T follicular helper cell (primary cell): ENCODE measurements around the gene DPH2.

Experiments
- DNase-seq: peaks from one replicate; pipeline ENCODE4 v3.0.0-alpha.2; 2020; ENCODE audit warnings: low read depth

DPH2 gene

DNA sequence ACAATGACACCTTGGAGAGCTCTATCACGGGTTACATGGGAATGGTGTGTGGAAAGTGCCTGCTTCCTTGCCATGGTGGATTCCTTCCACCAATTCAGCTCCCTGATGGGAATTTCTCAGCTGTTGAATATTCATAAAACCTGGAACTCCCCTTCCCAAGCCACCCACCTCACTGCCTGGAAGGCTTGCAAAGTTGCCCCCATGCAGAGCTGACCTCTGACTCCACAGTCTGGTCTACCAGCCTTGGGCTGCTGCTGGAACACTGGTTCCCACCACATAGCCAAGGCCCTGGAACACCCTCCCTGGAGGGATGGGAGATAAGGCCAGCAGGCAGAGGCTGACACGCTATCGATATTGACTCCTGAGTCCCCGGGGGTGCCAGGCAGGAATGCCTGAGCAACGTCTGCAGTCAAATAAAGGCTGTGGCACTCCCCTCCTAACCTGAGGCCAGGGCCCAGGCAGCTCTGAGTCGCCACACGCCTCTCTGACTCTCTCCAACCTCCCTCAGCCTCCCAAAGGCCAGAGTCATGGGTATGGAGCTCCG is 30.4 kb downstream of the DPH2 start:
- no peak for DNase-seq

DNA sequence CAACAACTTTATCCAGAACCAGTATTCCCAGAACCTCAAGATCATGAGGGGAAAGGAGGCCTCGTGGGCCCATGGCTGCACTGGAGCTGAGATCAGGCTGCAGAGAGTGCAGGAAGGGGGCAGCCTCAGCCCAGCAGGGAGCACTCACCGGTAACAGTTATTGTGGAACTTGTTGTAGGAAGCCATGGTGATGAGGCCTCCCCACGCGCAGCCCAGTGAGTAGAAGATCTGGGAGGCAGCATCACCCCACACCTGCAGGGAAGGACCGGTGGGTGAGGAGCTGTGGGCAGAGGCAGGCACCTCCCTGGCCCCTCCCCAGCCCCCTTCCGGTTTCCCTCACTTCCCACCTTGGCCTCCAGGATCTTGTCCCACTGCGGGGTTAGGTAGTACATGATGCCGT is 32.4 kb downstream of the DPH2 start:
- DNase-seq, result no peak

DNA sequence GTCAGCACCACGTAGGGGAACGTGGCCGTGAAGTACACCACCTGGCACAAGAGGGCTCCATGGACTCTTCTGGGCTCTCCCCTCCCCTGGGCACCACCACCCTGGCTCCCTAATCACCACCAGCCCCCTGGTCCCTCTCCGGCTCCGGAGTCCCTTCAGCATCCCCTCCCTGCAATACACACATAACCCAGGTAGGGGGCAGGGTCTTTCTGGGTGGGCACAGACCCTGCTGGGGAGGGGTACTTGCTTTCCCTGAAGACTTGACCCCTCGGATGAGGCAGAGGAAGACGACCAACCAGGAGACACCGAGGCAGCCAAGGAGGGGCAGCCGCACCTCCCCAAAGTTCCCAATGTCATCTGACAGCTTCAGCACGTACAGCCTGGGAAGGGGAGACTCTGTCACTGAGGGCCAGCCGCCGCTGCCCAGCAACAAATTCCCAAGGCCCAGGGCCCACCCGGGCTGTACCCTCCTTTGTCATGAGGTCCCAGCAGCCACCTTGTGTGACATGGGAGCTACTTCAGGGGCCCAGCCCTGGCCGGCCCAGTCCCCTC is 32.9 kb downstream of the DPH2 start:
- no peak for DNase-seq

DNA sequence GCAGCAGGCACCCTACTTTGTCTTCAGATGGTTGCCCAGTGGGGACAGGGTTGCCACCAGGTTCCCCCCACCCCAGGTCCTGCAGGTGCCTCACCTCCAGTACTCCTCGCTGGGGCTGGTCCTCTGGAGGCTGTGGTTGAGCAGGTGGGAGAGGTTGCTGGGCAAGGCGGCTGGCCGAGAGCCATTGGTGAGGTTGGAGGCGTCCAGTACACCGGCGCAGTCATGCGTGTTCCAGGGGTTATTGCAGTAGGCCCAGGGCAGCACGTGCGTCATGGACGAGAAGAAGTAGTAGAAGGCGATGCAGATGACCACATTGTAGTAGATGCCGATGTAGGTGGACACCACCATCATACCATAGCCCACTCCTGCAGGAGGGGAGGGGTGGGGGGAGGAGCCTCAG is 38.4 kb downstream of the DPH2 start:
- no peak for DNase-seq

DNA sequence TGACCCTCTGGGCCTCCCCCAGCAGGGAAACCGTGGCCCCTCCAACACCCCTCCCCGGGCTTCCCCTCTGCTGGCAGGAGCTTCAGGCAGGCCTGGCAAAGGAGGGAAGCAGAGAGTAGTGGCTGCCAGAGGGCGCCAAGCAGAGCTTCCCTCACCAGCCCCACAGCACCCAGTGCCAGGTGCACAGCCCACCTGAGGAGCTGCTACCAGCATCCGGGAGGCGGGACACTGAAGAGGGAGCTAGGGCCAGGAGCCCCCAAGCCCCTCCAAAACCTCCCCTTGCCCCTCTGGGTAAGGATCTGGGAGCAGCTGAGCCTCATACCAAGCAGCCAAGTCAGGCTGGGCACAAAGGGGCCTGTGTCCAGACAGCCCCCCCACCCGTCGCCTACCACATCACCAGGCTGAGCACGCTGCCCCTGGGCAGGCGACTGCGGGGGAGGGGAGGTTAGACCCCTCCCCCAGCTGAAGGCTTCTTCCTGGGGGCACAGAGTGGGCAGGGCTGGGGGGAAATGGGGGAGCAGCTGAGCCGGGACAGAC is 41.2 kb downstream of the DPH2 start:
- DNase-seq, result no peak

DNA sequence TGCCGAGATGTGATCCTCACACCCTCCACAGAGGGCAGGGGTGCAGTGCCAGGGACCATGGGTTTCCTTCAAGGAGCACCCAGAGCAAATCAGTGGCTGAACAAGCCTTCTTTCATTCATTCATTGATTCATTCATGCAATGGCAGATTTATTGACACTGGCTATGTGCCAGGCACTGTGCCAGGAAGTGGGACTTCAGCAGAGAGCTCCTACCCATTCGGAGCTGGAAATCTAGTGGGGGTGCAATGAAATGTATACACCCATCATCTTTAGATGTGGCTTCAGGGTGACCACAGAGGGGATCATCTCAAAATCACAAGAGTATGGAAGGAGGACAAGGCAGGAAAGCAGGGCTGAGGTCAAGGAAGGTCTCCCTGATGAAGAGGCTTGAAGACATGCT is 42.6 kb downstream of the DPH2 start:
- DNase-seq, result no peak

DNA sequence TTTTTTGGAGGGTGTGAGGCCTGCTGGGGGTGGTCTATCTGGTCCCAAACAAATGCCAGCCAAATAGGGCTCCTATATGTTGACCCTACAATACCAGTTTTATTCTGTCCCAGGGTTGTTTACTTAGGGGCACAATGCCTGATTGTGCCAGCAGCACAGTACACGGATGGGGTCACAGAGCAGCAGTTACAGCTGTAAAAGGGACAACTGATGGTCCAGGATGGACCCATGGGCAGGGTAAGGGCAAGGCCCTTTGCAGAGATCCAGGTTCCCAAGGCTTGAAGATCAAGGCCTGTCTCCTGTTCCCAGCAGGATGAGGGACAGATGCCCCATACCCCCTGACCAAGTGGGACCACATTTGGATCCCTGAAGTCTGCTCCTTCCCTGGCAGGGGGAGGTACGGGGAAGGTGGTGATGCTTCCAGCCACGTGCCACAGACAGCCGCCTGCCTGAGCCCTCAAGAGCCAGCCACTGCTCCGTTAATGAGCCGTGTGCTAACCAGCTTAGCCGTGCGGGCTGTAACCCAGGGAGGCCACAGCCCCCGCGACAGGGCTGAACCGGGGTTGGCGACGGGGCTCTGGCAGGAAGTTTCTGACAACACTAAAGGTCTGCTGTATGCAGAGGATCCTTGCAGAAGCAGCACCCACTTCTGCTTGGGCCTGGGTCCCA is 43.3 kb downstream of the DPH2 start:
- DNase-seq, result no peak

DNA sequence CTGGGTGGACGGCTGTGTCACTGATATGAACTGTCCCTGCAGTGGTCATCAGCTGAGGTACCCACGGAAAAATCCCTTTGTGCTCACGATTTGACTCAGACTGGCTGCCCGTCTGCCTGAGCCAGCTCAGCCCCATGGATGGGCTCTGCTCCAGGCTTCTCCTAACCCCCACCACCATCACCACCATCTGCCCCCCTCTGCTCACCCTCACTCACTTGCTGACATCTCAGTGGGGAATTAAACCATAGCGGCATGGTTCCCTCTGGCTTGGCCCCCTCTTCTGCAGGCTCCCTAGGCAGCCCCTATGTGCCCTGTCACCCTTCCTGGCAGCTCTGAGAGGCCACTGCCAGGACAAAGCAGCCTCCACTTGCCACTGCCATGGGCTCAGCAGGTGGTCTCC is 44.1 kb downstream of the DPH2 start:
- DNase-seq, result no peak

DNA sequence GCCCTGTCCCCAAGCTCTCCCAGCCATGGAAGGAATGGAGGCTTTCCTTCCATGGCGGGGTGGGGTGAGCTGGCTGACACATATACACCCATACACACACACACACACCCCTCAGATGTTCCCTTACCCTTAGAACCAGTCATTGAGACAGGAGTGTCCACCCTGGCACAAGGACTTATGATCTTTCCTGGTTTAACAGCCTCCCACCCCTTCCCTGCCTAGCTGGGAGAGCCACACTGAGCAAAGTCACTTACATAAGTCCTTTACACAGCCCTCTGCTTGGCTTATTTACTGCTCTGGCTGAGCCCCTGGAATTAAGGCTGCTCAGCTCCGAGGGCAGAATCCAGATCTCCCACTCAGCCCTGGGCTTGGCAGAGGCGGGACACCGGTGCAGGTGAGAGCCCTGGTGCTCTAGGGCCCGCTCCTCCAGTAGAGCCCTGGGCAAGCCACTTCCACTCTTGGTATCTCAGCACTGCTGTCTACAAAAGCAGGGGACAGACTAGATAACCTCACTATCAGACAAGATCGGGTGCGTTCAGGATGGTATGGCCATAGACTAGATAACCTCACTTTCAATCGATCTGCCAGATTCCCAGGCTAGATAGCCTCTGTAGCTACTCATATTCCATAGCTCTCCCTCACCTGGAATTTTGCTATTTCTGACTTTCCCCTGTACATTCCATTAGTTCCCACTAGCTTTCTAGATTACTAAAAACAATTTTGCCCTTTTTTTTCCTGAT is 44.7 kb downstream of the DPH2 start:
- DNase-seq, result no peak

DNA sequence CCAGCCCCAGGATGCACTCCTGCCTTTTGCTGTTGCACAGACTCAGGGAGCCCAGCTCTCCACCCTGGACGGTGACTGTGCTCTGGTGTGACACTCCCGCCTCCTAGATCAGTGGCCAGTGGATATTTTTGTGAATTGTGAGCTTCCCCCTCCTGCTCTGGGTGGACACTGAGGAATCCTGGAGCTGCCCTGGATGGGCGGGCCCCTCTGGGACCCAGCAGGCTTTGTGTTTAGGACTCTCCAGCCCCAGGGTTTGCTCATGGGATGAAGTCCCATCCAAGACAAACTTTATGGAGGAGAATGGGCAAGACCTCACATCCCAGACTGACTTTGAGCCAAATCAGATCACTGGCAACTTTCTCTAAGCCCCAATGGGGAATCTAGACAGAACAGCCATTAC is 45.4 kb downstream of the DPH2 start:
- DNase-seq, result no peak

DNA sequence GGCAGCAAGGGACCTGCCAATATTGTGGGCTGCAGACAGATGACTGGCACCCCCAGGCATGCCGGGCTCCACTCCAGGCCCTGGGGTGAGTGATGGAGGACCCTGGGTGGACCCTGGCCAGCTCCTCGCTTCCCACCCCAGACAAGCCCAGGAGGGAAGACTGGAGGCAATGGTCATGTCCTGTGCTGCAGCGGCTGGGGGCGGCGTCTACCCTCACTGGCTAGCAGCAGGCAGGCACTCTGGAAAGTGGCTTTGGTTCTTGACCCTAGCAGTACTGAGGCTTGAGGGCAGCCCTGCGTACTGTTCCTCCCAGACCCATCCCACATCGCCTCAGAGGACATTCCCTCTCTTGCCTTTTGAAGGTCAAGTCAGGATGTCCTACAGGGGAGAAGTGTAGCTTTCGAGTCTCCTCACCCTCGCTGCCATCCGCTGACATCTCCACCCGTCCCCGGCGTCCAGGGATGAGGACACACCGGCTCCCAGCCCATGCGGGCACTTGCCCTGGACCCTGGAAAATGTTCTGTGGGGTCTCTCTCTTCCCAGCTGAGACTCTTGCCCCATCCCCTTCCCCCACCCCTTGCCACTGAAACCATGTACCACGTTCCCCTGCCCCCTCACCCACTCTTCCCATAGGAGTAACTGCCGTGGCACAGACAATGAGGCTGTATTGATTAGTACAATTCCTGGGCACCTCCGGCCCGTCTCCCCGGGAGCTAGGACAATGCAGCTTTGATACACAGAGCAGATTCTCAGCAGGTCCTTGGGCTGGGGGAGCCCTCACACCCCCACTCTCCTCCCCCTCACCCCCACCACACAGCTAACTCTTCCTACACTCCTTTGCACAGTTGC is 46.5 kb downstream of the DPH2 start:
- DNase-seq, result no peak

DNA sequence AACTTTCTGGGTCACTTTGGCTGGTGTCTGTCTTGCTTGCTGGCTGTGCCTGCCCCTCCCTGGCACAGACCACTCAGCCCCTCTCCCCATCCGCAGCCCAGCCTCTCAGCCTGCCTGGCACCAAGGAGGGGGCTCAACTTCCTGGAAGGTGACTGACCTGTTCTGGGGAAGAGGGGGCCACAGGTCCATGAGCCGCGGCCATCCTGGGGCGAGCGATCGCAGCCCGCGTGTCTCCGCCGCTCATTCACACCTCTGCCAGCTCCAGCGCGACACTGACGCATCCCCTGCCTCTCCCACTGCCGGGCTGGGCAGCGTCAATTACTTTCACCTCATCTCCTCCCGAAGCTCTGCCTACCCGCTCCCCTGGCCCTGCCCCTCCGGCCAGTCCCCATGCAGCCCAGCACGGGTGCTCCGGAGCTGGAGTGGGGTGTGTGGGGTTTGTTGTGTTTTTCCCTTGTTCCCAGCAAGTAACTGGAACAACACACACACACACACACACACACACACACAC is 47.1 kb downstream of the DPH2 start:
- DNase-seq, result no peak

DNA sequence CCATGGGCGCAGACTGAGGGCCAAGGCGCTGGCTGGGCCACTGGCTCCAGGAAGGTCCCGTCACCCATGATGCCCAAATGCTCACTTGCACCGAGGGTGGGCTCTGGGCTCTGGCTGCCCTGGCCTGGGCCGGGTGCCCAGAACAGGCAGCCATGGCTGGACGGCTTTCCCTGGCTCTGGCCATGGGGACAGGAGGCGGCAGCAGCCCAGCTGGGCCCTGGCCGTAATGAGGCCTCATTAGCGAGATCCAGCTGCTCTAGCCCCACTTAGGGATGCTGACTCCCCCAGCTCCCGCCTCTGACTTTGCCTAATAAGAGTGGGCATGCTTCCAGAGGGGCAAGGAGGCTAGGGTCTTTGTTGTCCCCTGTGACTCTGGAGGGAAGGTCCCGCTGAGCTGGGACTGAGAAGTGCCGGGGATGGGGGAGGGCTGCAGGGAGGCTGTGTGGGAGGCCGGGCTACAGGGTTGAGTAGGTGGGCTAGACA is 49.7 kb downstream of the DPH2 start:
- DNase-seq, result no peak

DNA sequence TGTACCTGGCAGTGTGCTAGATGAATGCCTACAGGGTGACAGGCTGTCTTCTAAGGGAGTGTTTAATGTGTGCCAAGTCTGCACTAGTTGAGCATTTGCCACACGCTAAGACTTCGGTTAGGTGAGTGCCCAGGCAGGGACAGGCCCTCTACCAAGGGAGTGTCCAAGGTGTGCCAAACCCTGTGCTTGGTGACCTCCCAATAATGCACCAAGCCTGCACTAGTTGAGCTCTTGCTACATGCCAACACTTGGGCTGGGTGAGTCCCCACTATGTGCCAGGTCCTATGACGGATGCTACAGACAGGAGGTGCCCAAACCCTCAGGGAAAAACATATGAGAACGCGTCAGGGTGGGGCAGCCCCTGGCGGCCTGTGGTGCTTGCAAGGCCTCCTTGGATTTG is 50.7 kb downstream of the DPH2 start:
- no peak for DNase-seq

DNA sequence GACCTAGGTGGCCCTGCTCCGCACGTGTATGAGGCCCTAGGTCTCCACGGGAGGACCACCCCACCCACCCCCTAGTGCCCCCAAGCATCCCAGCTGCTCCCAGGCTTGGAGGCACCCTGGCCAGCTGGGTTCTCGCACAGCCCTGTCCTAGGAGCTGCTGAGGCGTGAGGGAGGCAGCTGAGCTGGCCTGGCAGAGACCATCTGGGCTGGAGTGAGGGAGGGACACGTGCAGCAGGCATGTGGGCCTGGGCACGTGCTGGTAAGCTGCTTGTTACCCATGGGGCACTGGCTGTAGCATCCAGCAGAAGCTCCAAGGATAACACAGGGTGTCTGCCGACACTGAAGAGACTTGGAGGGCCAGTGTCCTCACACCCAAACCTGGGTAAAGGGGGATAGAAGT is 51.3 kb downstream of the DPH2 start:
- DNase-seq, result no peak

DNA sequence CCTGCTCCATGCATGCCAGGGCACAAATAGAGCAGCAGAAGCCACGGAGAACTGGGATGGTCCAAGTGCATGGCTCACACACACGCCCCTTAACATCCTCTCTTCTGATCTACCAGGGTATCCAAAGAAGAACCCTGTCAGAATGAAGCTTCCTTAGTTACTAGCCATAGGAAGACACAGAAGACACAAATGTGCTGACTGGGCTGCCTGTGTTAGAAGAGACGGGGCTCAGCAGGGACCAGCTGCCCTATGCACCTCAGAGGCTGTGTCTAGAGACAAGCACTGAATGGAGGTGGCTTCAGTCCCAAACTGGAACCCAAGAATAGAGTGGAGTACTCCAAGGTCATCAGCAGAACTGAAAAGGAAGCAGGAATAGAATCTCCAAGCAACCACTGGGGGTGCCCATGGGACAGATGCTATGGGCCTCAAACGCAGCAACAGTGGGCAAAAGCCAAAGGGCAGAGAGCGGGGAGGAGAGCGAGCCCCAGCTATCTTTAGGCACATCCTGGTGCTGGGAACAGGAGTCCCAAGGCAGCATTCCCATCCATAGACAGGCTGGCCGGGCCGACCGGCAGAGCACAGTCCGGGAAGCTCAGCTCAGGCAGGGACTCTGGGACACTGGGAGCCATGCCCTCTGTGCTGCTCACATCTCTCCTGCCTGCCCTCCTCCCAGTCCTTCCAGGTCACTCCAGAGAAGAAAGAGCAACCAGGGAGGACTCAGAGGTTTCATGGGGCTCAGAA is 51.9 kb downstream of the DPH2 start:
- DNase-seq, result no peak
